Activated CD4-positive, alpha-beta memory T cell treated with anti-CD3 and anti-CD28 coated beads for 36 hours (primary cell): ENCODE data around the gene SORCS3. TPM values are rescaled to one million over a fixed set of nuclear protein-coding genes. Genes with fewer than 3 reads are reported as not detected.

Experiments
- CTCF ChIA-PET: fragments of 350-600 bp; sonication (Branson Sonifier 250); formaldehyde crosslinking; loops from one replicate; lab custom pipeline; 2021; ENCODE audit warnings: antibody characterized with exemption, inconsistent platforms; lab: Charles Lee
- POLR2A ChIA-PET: fragments of 350-600 bp; sonication (Branson Sonifier 250); formaldehyde crosslinking; loops from one replicate; lab custom pipeline; 2021; ENCODE audit warnings: antibody characterized with exemption; lab: Charles Lee
- DNase-seq: peaks from one replicate; pipeline ENCODE4 v3.0.0-alpha.2; 2020
- H3K27ac Mint-ChIP-seq: one replicate; pipeline ENCODE4 v1.8.0; 2021; ENCODE audit warnings: mixed read lengths
- H3K27me3 Mint-ChIP-seq: one replicate; pipeline ENCODE4 v1.8.0; 2021; ENCODE audit warnings: mixed read lengths
- H3K36me3 Mint-ChIP-seq: one replicate; pipeline ENCODE4 v1.8.0; 2021; ENCODE audit warnings: mixed read lengths
- H3K4me1 Mint-ChIP-seq: one replicate; pipeline ENCODE4 v1.8.0; 2021; ENCODE audit warnings: low read depth, mixed read lengths
- H3K4me3 Mint-ChIP-seq: one replicate; pipeline ENCODE4 v1.8.0; 2021; ENCODE audit warnings: mild to moderate bottlenecking, mixed read lengths
- H3K9me3 Mint-ChIP-seq: one replicate; pipeline ENCODE4 v1.8.0; 2021; ENCODE audit warnings: mixed read lengths
- intact Hi-C: fragments of 100-400 bp; cut with micrococcal nuclease; formaldehyde crosslinking; loops from one replicate; pipeline ENCODE4 v1.15.1; 2023
- total RNA-seq, 2 experiments: library from RNA; stranded (reverse); gene quantifications; one replicate each; pipeline ENCODE4 v1.2.3, GENCODE V29; 2021

Gene SORCS3
- total RNA-seq, 2 experiments from 2014 or later = not detected

DNA sequence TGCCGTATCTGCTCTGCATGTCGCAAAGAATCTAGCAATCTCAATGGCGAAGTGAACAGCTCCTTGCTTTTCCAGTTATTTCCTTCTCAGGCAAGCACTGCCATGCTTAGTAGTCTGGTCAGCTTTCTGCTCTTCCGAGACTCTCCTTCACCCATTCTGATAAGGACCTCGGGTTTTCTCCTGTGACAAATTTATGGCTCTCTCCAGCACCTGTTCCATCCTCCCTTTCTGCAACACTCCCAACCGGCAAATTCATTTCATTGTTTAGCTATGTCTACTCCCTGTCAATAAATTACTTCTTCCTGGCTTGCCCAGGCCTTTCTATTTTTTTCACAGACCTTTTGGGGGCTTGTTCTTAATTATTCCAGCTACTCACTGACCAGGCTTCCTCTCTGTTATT lies 252.6 kb downstream of the SORCS3 start:
- Mint-ChIP-seq H3K27ac (no peak overlapping the region), H3K27me3 (peaks cover 1% of the 10 kb centered on the region), H3K36me3 (no peaks in the 10 kb centered on the region), H3K9me3 (peaks cover 27% of the 10 kb centered on the region), H3K4me3 (no peak overlapping the region), H3K4me1 (no peaks in the 10 kb centered on the region)
- POLR2A ChIA-PET = no interaction called here
- intact Hi-C loops = no loop called here
- CTCF ChIA-PET = no interaction called here
- no peak for DNase-seq

DNA sequence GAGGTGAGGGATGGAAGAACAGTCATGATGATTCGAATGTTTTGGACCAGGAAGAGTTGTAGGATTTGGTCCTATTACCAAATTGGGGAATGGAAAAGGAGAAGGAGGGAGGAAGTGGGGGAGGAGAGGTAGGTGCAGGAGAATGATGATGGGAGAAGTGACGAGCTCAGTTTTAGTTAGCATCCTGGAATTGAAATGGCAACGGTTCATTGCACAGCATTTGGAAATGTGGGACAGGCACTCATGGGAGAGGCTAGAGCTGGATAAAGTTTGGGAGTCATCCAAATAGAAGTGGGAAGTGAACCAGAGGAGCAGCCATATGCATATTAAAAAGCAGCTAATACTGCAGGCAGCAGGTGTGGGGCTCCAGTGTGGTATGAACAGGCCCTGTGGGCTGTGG lies 253.6 kb downstream of the SORCS3 start:
- CTCF ChIA-PET = no interaction called here
- intact Hi-C loops = no loop called here

DNA sequence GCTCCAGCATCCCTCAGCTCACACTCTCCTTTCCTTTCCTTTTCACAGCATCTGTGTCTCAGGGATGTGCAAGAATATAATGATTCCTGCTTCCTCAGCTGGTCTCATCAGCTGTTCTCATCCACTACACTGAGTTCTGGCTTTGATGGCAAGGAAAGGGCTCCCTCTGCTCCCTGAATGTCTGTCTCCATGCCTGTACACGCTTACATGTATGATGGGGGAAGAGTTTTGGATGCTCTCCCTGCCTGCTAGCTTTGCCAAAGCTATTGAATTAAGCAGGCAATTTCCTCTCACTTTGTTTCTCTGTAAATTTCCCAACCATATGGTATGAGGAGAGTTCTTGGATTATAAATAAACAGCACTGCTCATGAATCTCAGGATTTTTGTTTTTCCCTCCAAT lies 254.5 kb downstream of the SORCS3 start:
- H3K27ac Mint-ChIP-seq = no peak overlapping the region
- no peak for DNase-seq
- CTCF ChIA-PET = no interaction called here
- no peaks in the 10 kb centered on the region for H3K36me3 Mint-ChIP-seq
- POLR2A ChIA-PET = no interaction called here
- H3K27me3 Mint-ChIP-seq = peaks cover 1% of the 10 kb centered on the region
- H3K9me3 Mint-ChIP-seq = peaks cover 12% of the 10 kb centered on the region
- no peaks in the 10 kb centered on the region for H3K4me1 Mint-ChIP-seq
- intact Hi-C loops = no loop called here
- no peak overlapping the region for H3K4me3 Mint-ChIP-seq

More for the DNA sequence above, 253.6 kb downstream of the SORCS3 start:
- H3K27ac Mint-ChIP-seq = no peak overlapping the region
- no peak for DNase-seq
- no peak overlapping the region for H3K4me3 Mint-ChIP-seq
- POLR2A ChIA-PET = no interaction called here
- no peaks in the 10 kb centered on the region for H3K4me1 Mint-ChIP-seq
- no peaks in the 10 kb centered on the region for H3K36me3 Mint-ChIP-seq
- peaks cover 19% of the 10 kb centered on the region for H3K9me3 Mint-ChIP-seq
- H3K27me3 Mint-ChIP-seq = peaks cover 1% of the 10 kb centered on the region

DNA sequence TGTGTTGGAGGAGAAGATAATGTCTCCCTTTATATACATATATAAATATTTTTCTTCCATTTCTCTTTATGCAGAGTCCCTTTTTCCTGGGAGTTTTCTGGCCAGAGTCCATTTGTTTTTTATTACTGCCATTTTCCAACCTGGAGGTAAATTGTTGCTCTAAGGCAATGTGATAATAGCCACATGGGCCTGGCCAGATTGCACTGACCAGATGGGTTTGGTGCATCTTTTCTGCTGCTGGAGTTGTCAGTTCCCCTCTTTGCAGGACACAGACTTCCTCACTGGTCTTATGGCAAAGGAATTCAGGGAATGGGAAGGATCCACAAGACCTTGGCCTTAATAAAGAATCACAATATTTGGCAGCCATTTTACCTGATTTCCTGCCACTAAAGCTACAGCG lies 254.9 kb downstream of the SORCS3 start:
- intact Hi-C loops = no loop called here
- CTCF ChIA-PET = no interaction called here
- H3K4me3 Mint-ChIP-seq = no peak overlapping the region
- H3K4me1 Mint-ChIP-seq = no peaks in the 10 kb centered on the region
- DNase-seq = no peak
- H3K27ac Mint-ChIP-seq = no peak overlapping the region
- peaks cover 1% of the 10 kb centered on the region for H3K27me3 Mint-ChIP-seq
- H3K36me3 Mint-ChIP-seq = no peaks in the 10 kb centered on the region
- peaks cover 8% of the 10 kb centered on the region for H3K9me3 Mint-ChIP-seq
- POLR2A ChIA-PET = no interaction called here

DNA sequence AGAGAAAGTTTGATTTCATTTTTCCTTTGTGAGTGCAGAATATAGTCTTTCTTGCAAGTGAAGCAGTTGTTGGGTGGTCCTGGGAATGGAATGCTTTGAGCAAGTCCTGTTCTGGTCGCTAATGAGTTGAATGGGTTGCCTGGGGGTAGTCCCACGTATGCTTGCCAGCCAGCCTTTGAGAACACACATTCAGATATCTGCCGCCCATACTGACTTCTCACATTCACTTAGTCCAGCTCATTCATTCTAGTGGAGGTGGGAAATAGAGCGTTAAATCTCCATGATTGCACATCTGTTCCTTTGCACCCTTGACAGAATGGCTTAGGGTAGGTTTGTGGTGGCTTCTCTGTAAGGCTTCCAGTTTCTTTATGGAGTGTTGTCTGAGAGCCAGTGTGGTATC lies 256.6 kb downstream of the SORCS3 start:
- no peaks in the 10 kb centered on the region for H3K36me3 Mint-ChIP-seq
- H3K4me1 Mint-ChIP-seq = no peaks in the 10 kb centered on the region
- H3K27ac Mint-ChIP-seq = no peak overlapping the region
- CTCF ChIA-PET = no interaction called here
- POLR2A ChIA-PET = no interaction called here
- intact Hi-C loops = no loop called here
- H3K9me3 Mint-ChIP-seq = peaks cover 4% of the 10 kb centered on the region
- no peak overlapping the region for H3K4me3 Mint-ChIP-seq
- no peak for DNase-seq
- H3K27me3 Mint-ChIP-seq = peaks cover 1% of the 10 kb centered on the region

DNA sequence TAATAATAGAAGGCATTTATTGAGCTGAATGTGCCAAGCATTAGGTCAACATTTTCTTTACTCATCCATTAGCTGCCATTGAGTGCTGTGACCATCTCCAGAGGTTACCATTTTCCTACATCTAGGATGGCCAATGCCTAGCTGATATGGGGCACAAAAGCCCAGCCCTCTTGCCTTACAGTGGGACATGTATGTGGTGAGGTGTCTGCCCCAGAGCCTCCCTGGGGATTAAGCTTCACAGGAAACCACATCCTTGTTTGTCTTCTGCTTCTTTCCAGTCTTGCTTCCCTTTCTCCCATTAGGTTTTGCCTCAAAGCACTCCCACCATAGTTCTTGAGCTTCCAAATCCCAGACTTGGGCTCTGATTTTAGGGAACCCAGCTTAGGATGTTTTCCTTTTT lies 258.7 kb downstream of the SORCS3 start:
- intact Hi-C loops = no loop called here
- Mint-ChIP-seq H3K9me3 (no peaks in the 10 kb centered on the region), H3K27me3 (peaks cover 1% of the 10 kb centered on the region), H3K27ac (no peak overlapping the region), H3K4me3 (no peak overlapping the region), H3K36me3 (no peaks in the 10 kb centered on the region), H3K4me1 (no peaks in the 10 kb centered on the region)
- ChIA-PET POLR2A (no interaction called here), CTCF (interaction anchor here (1.0 kb wide), 1 partner anchor 25 kb away, joined by 4 read pairs; no protein-coding TSS in a partner anchor)
- DNase-seq = no peak

DNA sequence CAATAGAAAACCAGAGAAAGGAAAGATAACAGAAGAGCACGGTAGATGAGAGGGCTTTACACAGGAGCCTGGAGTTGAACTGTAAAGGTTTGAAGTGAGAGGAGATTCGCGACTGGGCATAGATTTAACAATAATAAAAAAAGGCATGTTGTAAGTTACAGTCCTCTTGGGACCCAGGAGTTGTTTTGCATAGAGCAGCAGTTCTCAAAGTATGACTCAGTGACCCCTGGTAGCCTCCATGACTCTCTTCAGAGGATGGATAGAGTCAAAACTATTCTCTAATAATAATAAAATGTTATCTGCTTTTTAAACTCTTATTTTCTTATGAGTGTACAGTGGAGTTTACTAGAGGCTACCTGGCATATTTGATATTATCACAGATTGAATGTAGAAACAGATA lies 262.3 kb downstream of the SORCS3 start:
- Mint-ChIP-seq H3K36me3 (no peaks in the 10 kb centered on the region), H3K4me1 (no peaks in the 10 kb centered on the region), H3K27me3 (no peaks in the 10 kb centered on the region), H3K9me3 (no peaks in the 10 kb centered on the region), H3K4me3 (no peak overlapping the region), H3K27ac (no peak overlapping the region)
- ChIA-PET CTCF (no interaction called here), POLR2A (no interaction called here)
- intact Hi-C loops = no loop called here
- no peak for DNase-seq

DNA sequence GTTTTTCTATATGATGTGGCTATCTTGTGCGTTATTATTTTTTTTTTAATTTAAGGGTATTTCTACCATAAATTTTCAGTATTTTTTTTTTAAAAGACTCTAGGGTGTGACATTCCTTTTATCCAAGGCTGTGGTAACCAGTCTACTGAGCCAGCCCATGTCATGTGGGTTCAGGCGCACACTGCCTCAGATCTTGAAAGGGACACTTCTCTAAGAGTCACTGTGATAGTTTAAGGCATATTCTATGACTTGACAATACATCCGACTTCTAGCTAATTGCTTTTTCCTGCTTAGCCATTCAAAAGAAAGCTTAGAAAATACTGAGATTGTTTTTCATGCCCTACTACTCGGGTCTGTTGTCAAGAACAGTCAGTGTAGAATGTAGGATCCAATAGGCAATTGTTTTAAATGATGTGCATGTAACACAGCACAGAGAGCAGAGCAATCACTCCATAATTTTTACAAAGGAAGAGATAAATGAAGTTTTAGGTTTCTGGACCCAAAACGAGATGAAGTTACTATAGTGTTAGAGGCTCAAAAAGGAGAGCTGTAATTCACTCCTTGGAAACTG lies 263.7 kb downstream of the SORCS3 start:
- intact Hi-C loops = no loop called here
- POLR2A ChIA-PET = no interaction called here

DNA sequence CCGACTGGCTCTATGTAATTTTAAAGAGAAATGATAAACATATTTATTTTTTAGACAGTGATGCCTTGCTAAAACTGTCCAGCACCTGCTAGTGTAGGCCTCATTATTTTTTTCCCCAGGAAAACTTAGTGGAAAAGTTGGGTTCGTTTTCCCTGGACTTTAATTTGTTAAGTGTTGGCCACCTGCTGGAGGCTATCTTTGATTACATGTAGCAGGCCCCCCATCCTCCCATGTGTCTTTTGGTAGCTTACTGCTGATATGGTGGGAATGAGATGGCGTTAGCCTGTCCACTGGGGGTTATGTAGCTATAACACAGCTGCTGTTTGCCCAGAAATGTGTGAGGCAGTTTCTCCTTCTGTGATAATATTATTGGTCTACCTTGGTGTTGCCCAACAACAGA lies 265.0 kb downstream of the SORCS3 start:
- Mint-ChIP-seq H3K27ac (no peak overlapping the region), H3K4me3 (no peak overlapping the region), H3K36me3 (no peaks in the 10 kb centered on the region), H3K9me3 (no peaks in the 10 kb centered on the region), H3K4me1 (peaks cover 4% of the 10 kb centered on the region), H3K27me3 (no peaks in the 10 kb centered on the region)
- no peak for DNase-seq
- CTCF ChIA-PET = no interaction called here
- intact Hi-C loops = no loop called here
- POLR2A ChIA-PET = no interaction called here

More for the DNA sequence above, 263.7 kb downstream of the SORCS3 start:
- no peak for DNase-seq
- Mint-ChIP-seq H3K27ac (no peak overlapping the region), H3K36me3 (no peaks in the 10 kb centered on the region), H3K9me3 (no peaks in the 10 kb centered on the region), H3K4me1 (peaks cover 4% of the 10 kb centered on the region), H3K4me3 (no peak overlapping the region), H3K27me3 (no peaks in the 10 kb centered on the region)
- CTCF ChIA-PET = no interaction called here

DNA sequence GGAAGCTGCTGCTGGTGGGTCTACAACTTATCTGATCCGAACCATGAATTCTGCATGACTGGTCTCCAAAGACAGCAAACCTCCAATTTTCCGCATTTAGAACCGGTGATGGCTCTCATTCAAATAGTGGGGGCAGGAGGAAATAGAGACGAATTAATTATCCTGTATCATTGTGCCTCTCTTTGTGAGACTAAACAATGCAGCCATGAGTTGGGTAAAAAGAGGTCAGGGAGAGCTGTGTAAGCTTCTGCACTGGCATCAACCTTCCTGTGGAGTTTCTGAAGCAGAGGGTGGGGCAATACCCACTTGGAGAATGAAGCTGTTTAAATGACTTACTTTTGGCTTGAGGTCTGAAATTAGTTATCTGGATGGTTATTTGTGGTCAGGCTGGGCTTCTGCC lies 266.4 kb downstream of the SORCS3 start:
- ChIA-PET CTCF (no interaction called here), POLR2A (no interaction called here)
- Mint-ChIP-seq H3K4me1 (peaks cover 4% of the 10 kb centered on the region), H3K27me3 (no peaks in the 10 kb centered on the region), H3K27ac (no peak overlapping the region), H3K4me3 (no peak overlapping the region), H3K9me3 (no peaks in the 10 kb centered on the region), H3K36me3 (no peaks in the 10 kb centered on the region)
- intact Hi-C loops = no loop called here
- DNase-seq = no peak

DNA sequence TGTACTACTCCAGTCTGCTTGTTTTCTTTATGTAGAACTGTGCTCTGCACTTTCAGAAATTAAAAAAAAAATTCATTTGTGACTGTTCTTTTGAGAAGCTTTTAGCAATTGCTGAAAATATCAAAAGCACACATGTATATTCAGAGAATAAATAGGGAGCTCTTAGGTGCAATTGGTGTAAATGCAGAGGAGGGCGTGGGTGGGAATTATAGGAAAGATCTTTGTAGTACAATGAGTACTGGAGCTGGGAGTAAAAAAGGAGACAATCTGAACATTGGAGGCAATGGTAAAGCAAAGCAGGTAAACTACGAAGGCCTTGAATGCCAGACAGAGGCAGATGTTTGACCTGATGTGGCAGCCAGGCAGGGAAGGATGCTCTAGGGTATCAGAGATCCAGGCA lies 267.5 kb downstream of the SORCS3 start:
- intact Hi-C loops = no loop called here
- Mint-ChIP-seq H3K4me3 (no peak overlapping the region), H3K27me3 (no peaks in the 10 kb centered on the region), H3K4me1 (peaks cover 4% of the 10 kb centered on the region), H3K27ac (no peak overlapping the region), H3K9me3 (no peaks in the 10 kb centered on the region), H3K36me3 (no peaks in the 10 kb centered on the region)
- DNase-seq = no peak
- ChIA-PET CTCF (no interaction called here), POLR2A (no interaction called here)

DNA sequence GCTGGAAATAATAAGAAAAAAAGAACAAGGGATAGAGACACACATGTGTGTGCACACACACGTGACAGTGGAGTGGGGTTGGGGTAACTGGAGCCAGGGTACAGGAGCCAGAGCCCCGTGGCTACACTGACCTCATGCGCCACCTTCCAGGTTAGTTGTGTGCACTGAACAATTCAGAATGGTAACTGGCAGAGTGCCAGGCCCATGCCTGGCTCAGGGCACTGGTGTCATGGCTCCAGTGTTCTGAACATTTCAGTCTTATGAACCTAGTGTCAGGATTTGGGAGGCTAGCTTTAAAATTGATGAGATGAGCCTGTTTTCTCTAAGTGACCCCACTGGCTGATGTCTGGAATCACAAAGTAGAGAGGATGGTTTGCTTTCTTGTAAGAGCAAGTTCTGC lies 269.6 kb downstream of the SORCS3 start:
- H3K27me3 Mint-ChIP-seq = no peaks in the 10 kb centered on the region
- H3K4me1 Mint-ChIP-seq = peaks cover 4% of the 10 kb centered on the region
- no peak for DNase-seq
- intact Hi-C loops = no loop called here
- ChIA-PET POLR2A (no interaction called here), CTCF (no interaction called here)
- no peak overlapping the region for H3K4me3 Mint-ChIP-seq
- H3K36me3 Mint-ChIP-seq = no peaks in the 10 kb centered on the region
- no peak overlapping the region for H3K27ac Mint-ChIP-seq
- H3K9me3 Mint-ChIP-seq = no peaks in the 10 kb centered on the region

DNA sequence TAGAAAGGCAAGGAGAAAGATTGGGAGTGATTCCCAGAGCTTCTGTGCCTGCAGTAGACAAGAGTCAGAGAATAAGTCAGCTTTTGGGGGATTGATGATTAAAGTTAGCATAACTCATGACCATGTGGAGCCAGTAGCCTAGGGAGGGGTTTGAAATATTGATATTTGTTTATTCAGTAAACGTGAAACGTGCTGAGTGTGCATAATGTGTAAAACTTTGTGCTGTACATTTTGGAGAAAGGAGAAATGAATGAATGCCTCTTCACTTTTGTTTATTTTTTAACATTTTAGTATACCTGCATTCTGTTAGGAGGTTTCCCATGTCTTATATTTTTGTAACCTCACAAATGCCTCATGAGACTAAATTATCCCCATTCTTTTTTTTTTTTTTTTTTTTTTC lies 272.3 kb downstream of the SORCS3 start:
- H3K27ac Mint-ChIP-seq = no peak overlapping the region
- DNase-seq = no peak
- POLR2A ChIA-PET = no interaction called here
- no peak overlapping the region for H3K4me3 Mint-ChIP-seq
- no peaks in the 10 kb centered on the region for H3K36me3 Mint-ChIP-seq
- CTCF ChIA-PET = no interaction called here
- H3K27me3 Mint-ChIP-seq = no peaks in the 10 kb centered on the region
- intact Hi-C loops = no loop called here
- H3K4me1 Mint-ChIP-seq = peaks cover 4% of the 10 kb centered on the region
- H3K9me3 Mint-ChIP-seq = no peaks in the 10 kb centered on the region
